SJCRH30 (cell line): ENCODE results near the gene MVB12B. TPM values are rescaled to one million over a fixed set of nuclear protein-coding genes. Genes with fewer than 3 reads are reported as not detected.

ENCODE experiments used
- DNase-seq, 2 experiments: peaks; one replicate each; pipeline ENCODE4 v3.0.0-alpha.2; 2015 to 2020
- H3K27ac ChIP-seq: fragments of 250-450 bp; sonication (Bioruptor Pico); 2 replicates; pipeline ENCODE4 v1.5.1; 2020; ENCODE audit warnings: mild to moderate bottlenecking, moderate library complexity
- H3K27me3 ChIP-seq: fragments of 250-450 bp; sonication (Bioruptor Pico); 2 replicates; pipeline ENCODE4 v1.5.1; 2020; ENCODE audit warnings: mild to moderate bottlenecking, moderate library complexity
- H3K36me3 ChIP-seq: fragments of 250-450 bp; sonication (Bioruptor Pico); 2 replicates; pipeline ENCODE4 v1.5.1; 2020; ENCODE audit warnings: mild to moderate bottlenecking, moderate library complexity
- H3K4me1 ChIP-seq: fragments of 250-450 bp; sonication (Bioruptor Pico); 2 replicates; pipeline ENCODE4 v1.5.1; 2020; ENCODE audit warnings: mild to moderate bottlenecking, moderate library complexity
- H3K4me3 ChIP-seq: fragments of 250-450 bp; sonication (Bioruptor Pico); 2 replicates; pipeline ENCODE4 v1.5.1; 2020; ENCODE audit warnings: mild to moderate bottlenecking, moderate library complexity
- H3K9me3 ChIP-seq: fragments of 250-450 bp; sonication (Bioruptor Pico); replicated peaks from 2 replicates; pipeline ENCODE4 v1.5.1; 2020; ENCODE audit warnings: mild to moderate bottlenecking, moderate library complexity
- total RNA-seq: library from RNA; depleted of rRNA; stranded (reverse); fragments of >200 nt; shearing (Covaris generic); gene quantifications from 2 replicates; pipeline ENCODE4 v1.2.3, GENCODE V29; 2014

Gene MVB12B
- total RNA-seq, 1 experiment from 2014 or later = 21.9 TPM

- Histone ChIP-seq H3K4me1 (peaks cover 26% of the 10 kb centered on the region), H3K4me3 (no peak overlapping the region), H3K36me3 (peaks cover 39% of the 10 kb centered on the region), H3K27me3 (no peaks in the 10 kb centered on the region), H3K27ac (no peak overlapping the region), H3K9me3 (no peaks in the 10 kb centered on the region)
- peak in 1 of 2 experiments; percentile 30 for DNase-seq
These were observed 59.5 kb downstream of the MVB12B start for GRCh38 chr9:126386088-126386487.

GRCh38 chr9:126386776-126387175 lies 60.1 kb downstream of the MVB12B start:
- DNase-seq = no peak
- H3K4me3 ChIP-seq = no peak overlapping the region
- H3K4me1 ChIP-seq = peaks cover 33% of the 10 kb centered on the region
- H3K27me3 ChIP-seq = no peaks in the 10 kb centered on the region
- H3K27ac ChIP-seq = no peak overlapping the region
- H3K9me3 ChIP-seq = no peaks in the 10 kb centered on the region
- H3K36me3 ChIP-seq = peaks cover 35% of the 10 kb centered on the region

GRCh38 chr9:126388964-126389708 lies 62.5 kb downstream of the MVB12B start:
- no peaks in the 10 kb centered on the region for H3K27me3 ChIP-seq
- peaks cover 50% of the 10 kb centered on the region for H3K4me1 ChIP-seq
- H3K4me3 ChIP-seq = no peak overlapping the region
- H3K9me3 ChIP-seq = no peaks in the 10 kb centered on the region
- DNase-seq = no peak
- peak overlapping the region; percentile 2; the same call in 1 of the 2 replicates for H3K27ac ChIP-seq
- H3K36me3 ChIP-seq = peaks cover 40% of the 10 kb centered on the region

GRCh38 chr9:126389992-126390391 lies 63.4 kb downstream of the MVB12B start:
- Histone ChIP-seq H3K36me3 (peaks cover 40% of the 10 kb centered on the region), H3K27me3 (no peaks in the 10 kb centered on the region), H3K4me1 (peaks cover 59% of the 10 kb centered on the region), H3K4me3 (no peak overlapping the region), H3K9me3 (no peaks in the 10 kb centered on the region), H3K27ac (peak overlapping the region; percentile 2; the same call in 1 of the 2 replicates)
- peak in 1 of 2 experiments; percentile 59 for DNase-seq

- H3K9me3 ChIP-seq = no peaks in the 10 kb centered on the region
- peaks cover 68% of the 10 kb centered on the region for H3K4me1 ChIP-seq
- peaks cover 38% of the 10 kb centered on the region for H3K36me3 ChIP-seq
- H3K27ac ChIP-seq = peak overlapping the region; percentile 43; the same call in 1 of the 2 replicates
- H3K4me3 ChIP-seq = no peak overlapping the region
- no peak for DNase-seq
- H3K27me3 ChIP-seq = no peaks in the 10 kb centered on the region
These were observed 64.3 kb downstream of the MVB12B start for GRCh38 chr9:126390923-126391322.

- 0 out of 2 replicates have a peak overlapping the region, but pooled peaks have one; percentile 1 for H3K4me3 ChIP-seq
- H3K9me3 ChIP-seq = no peaks in the 10 kb centered on the region
- peaks cover 78% of the 10 kb centered on the region for H3K4me1 ChIP-seq
- peak; percentile 81 to 87 for DNase-seq
- H3K27me3 ChIP-seq = no peaks in the 10 kb centered on the region
- peaks cover 28% of the 10 kb centered on the region for H3K36me3 ChIP-seq
- H3K27ac ChIP-seq = peak overlapping the region; percentile 43; the same call in 1 of the 2 replicates
These were observed 65.4 kb downstream of the MVB12B start for GRCh38 chr9:126391713-126392661.

- Histone ChIP-seq H3K27me3 (no peaks in the 10 kb centered on the region), H3K27ac (peak overlapping the region; percentile 43; the same call in 1 of the 2 replicates)
These were observed 66.2 kb downstream of the MVB12B start for GRCh38 chr9:126392662-126393371.

GRCh38 chr9:126393876-126394275 lies 67.2 kb downstream of the MVB12B start:
- H3K4me3 ChIP-seq = no peak overlapping the region
- H3K4me1 ChIP-seq = peaks cover 80% of the 10 kb centered on the region
- H3K9me3 ChIP-seq = no peaks in the 10 kb centered on the region
- H3K36me3 ChIP-seq = peaks cover 12% of the 10 kb centered on the region
- H3K27ac ChIP-seq = no peak overlapping the region
- no peak for DNase-seq
- no peaks in the 10 kb centered on the region for H3K27me3 ChIP-seq

More at GRCh38 chr9:126392662-126393371, 66.2 kb downstream of the MVB12B start:
- Histone ChIP-seq H3K4me3 (no peak overlapping the region), H3K36me3 (peaks cover 19% of the 10 kb centered on the region), H3K9me3 (no peaks in the 10 kb centered on the region), H3K4me1 (peaks cover 85% of the 10 kb centered on the region)
- no peak for DNase-seq

GRCh38 chr9:126394802-126395201 lies 68.2 kb downstream of the MVB12B start:
- H3K27me3 ChIP-seq = no peaks in the 10 kb centered on the region
- DNase-seq = no peak
- peaks cover 15% of the 10 kb centered on the region for H3K36me3 ChIP-seq
- no peaks in the 10 kb centered on the region for H3K9me3 ChIP-seq
- H3K27ac ChIP-seq = no peak overlapping the region
- no peak overlapping the region for H3K4me3 ChIP-seq
- H3K4me1 ChIP-seq = peaks cover 71% of the 10 kb centered on the region

GRCh38 chr9:126395439-126396212 lies 69.0 kb downstream of the MVB12B start:
- DNase-seq = peak in 1 of 2 experiments; percentile 60
- Histone ChIP-seq H3K4me1 (peaks cover 63% of the 10 kb centered on the region), H3K9me3 (no peaks in the 10 kb centered on the region)

GRCh38 chr9:126397056-126397455 lies 70.4 kb downstream of the MVB12B start:
- H3K4me3 ChIP-seq = no peak overlapping the region
- H3K9me3 ChIP-seq = no peaks in the 10 kb centered on the region
- DNase-seq = peak; percentile 80 to 90
- H3K36me3 ChIP-seq = peaks cover 12% of the 10 kb centered on the region
- no peak overlapping the region for H3K27ac ChIP-seq
- no peaks in the 10 kb centered on the region for H3K27me3 ChIP-seq
- peaks cover 64% of the 10 kb centered on the region for H3K4me1 ChIP-seq

More at GRCh38 chr9:126395439-126396212, 69.0 kb downstream of the MVB12B start:
- Histone ChIP-seq H3K4me3 (no peak overlapping the region), H3K27ac (no peak overlapping the region), H3K36me3 (peaks cover 12% of the 10 kb centered on the region), H3K27me3 (no peaks in the 10 kb centered on the region)

- no peaks in the 10 kb centered on the region for H3K27me3 ChIP-seq
- H3K9me3 ChIP-seq = no peaks in the 10 kb centered on the region
- H3K27ac ChIP-seq = no peak overlapping the region
- no peak overlapping the region for H3K4me3 ChIP-seq
- H3K4me1 ChIP-seq = peaks cover 55% of the 10 kb centered on the region
- H3K36me3 ChIP-seq = peaks cover 11% of the 10 kb centered on the region
- DNase-seq = peak; percentile 35 to 57
These were observed 71.9 kb downstream of the MVB12B start for GRCh38 chr9:126398403-126399058.

GRCh38 chr9:126399251-126399650 lies 72.6 kb downstream of the MVB12B start:
- H3K36me3 ChIP-seq = peaks cover 9% of the 10 kb centered on the region
- H3K4me1 ChIP-seq = peaks cover 50% of the 10 kb centered on the region

More at GRCh38 chr9:126399251-126399650, 72.6 kb downstream of the MVB12B start:
- H3K9me3 ChIP-seq = no peaks in the 10 kb centered on the region
- no peak overlapping the region for H3K4me3 ChIP-seq
- no peaks in the 10 kb centered on the region for H3K27me3 ChIP-seq
- DNase-seq = no peak
- H3K27ac ChIP-seq = no peak overlapping the region
